Measurements from ENCODE around the gene CCL13. TPM values are rescaled to one million over a fixed set of nuclear protein-coding genes. Genes with fewer than 3 reads are reported as not detected.

Gene CCL13
- total and polyA plus RNA-seq, 2 of the 8 experiments (the other 6 are each of a cell fraction or from before 2014, with no cell fraction given) = not detected

DNA sequence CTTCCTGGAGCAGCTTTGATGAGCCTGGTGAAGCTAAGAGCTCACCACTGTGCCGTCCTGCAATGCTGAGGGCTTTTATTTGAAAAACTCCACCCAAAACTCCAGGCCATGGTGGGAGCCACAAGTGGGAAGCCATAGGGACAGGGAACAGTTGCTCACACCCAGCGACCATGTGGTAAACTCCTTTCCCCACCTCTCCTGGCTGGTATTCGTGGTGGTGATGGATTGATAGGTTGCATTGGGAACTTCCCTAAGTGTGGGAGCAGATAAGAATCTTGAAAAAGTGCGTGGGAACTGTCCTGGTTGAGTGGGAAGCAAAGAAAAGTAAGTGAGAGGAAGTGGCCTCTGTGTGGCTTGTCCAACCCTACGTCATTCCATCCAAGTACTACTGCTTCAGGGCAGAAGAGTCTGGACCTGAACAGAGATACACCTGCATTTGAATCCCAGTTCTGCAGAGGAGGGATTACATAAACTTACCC, 6.9 kb downstream of the CCL13 start, which contains the start of gene CCL1 (continued):
- TF ChIP-seq GABPA (IDR thresholded peaks at IDR 0.05; ENCODE audit: borderline replicate concordance, insufficient read depth, low read length) (no peak), SIRT6 (IDR thresholded peaks at IDR 0.05; ENCODE audit: low read length) (no peak)
